GM18861 (cell line): ENCODE results near the gene NXPH2.

ENCODE experiments used
- ATAC-seq: cut with Tn5 transposase; IDR thresholded peaks from one replicate; pipeline ENCODE4 v1.9.1; 2021; ENCODE audit not compliant: unreplicated experiment

Gene NXPH2

GRCh38 chr2:138640921-138641676, 139.1 kb downstream of the NXPH2 start:
- no peak for ATAC-seq

GRCh38 chr2:138637686-138638085, 142.5 kb downstream of the NXPH2 start:
- ATAC-seq = no peak

DNA sequence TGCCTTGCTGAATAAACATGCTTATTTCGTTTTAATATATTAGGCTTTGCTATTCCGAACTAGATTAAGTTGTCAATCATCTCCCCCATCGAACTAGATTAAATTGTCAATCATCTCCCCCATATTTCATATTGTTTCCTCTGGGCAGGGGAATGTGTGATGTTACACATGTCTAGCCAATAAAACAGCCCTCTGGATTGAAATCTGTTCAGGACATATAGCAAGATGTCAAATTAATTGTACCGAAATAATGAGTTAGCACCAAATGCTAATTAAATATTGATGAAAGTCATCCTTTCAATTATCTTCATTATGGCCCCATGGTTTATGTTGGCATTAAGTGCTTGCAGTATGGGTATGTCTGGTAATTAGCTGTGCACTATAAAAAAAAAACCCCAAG, 143.1 kb downstream of the NXPH2 start:
- ATAC-seq = no peak

DNA sequence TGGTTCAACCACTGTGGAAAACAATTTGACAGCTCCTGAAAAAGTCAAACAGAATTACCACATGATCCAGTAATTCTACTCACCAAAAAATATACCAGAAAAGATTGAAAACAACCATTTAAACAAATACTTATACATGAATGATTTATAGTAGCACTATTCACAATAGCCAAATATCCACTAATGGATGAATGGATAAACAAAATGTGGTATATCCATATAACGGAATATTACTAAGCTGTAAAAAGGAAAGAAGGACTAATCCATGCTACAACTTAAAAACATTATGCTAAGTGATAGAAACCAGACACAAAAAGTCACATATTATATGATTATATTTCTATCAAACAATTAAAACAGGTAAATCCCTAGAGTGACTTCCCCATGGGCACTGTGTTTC, 147.1 kb downstream of the NXPH2 start:
- ATAC-seq = no peak

DNA sequence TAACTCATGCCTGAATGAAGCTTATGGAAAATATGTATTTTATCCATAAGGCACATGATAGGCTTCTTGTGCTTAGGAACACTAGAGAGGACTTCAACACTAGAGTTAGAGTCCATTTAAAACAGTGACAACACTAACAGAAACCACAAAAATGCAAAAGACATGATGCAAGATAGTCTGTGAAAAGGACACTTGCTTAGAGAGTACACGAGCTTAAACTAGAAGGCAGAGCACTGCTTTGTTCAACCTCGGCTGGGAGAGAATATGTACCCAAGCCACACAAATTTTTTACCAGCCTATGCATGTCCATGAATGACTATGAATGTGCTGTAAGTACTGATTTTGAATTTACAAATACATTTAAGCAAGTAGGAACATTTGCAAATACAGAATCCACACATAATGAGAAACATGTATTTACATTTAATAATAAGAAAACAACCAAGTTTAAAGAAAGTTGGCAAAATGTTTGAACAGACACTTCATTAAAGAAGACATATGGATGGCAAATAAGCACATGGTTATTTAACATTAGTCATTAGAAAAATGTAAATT, 148.0 kb downstream of the NXPH2 start:
- no peak for ATAC-seq

DNA sequence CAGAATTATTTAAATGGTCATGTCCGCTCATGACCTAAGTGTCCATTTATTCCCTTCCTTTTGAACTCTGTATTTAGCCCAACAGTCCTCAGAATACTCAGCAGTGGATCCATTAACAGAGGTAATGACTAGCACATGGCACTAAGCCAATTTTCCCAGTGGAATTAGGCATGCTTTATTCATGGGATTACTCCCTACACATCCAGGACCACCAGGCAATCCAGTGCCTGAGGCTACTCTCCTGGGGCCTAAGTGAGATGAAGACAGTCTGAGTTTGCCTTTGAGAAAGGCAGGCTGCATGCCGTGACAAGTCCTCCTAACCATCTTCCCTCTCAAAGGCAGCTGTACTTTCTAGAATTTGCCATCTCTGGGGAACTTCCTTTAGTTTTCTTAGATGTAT, 150.0 kb downstream of the NXPH2 start:
- no peak for ATAC-seq

GRCh38 chr2:138626148-138626547, 154.0 kb downstream of the NXPH2 start:
- ATAC-seq = no peak

DNA sequence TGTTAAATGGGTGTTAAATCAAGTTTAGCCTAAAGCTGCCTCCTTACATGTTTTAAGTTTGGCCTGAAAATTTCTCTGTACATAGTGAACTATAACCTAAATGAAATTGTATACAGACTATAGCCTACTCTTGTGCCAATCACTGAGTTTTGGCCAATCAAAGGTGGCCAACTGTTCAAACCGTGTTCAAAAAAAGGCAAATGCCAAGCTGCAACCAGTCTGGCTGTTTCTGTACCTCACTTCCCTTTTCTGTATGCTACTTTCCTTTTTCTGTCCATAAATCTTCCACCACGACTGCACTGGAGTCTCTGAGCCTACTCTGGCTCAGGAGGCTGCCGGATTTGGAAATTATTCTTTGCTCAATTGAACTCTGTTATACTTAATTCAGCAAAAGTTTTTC, 157.6 kb downstream of the NXPH2 start:
- ATAC-seq = no peak

DNA sequence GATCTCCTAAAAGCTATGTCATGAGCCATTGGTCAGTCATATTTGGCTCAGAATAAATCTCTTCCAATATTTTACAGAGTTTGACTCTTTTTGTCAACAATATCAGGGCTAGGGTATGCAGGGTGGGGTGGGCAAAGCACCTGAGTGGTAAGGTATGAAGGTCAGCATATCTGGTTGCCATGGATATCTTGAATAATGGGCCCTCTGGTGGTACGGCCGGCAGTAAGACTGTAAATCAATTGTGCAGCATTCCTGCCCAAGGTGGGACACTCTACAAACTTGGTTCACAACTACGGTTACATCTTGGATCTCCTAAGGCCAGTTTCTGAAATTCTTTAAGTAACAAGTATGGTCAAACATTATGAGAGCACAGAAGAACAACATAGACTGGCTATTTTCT, 159.1 kb downstream of the NXPH2 start:
- ATAC-seq = no peak

DNA sequence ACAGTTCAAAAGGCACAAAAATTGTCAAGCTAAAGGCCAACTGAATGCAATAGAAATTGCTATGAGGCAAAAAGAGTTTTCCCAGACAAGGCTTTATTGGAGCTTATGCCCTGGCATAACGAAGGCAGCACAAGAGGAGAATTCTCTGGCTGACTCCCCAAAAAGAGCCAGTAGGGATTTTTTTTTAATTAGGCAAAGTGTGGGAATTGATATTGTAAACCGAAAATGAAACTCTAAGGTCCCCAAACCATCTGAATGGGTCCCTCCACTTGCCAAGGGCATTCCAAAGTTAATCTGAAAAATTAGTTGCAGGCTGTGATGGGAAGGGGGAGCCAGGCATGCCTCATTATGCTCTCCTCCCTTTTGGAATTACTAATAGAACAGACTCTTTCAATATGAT, 159.8 kb downstream of the NXPH2 start:
- ATAC-seq = no peak
